C4-2B (cell line): ENCODE measurements around the gene PLD3.

Experiments used
- CTCF ChIP-seq: fragments of 450-650 bp; conservative IDR thresholded peaks from 2 replicates; pipeline ENCODE4 v1.5.1; 2017; ENCODE audit warnings: mild to moderate bottlenecking
- ZFX ChIP-seq: fragments of 450-650 bp; IDR thresholded peaks from 2 replicates; pipeline ENCODE4 v1.6.1; 2017

- TF ChIP-seq CTCF (no peak), ZFX (no peak)
Observed at GRCh38 chr19:40421993-40422747, 73.7 kb downstream of the PLD3 start.
